Astrocyte (in vitro differentiated cells and primary cell): ENCODE measurements around the gene TRPM4. TPM values are rescaled to one million over a fixed set of nuclear protein-coding genes. Genes with fewer than 3 reads are reported as not detected.

Experiments used
- DNase-seq: peaks from one replicate; pipeline ENCODE4 v3.0.0-alpha.2; 2010; ENCODE audit warnings: low read depth
- FAIRE-seq: peaks from 2 replicates; lab custom pipeline; 2011; peaks lifted over from hg19 to GRCh38; lab: Jason Lieb, UNC
- H2AFZ ChIP-seq: 2 replicates; pipeline ENCODE4 v1.6.0; 2012; ENCODE audit warnings: low read depth, low read length, inconsistent platforms
- H3K27ac ChIP-seq: 2 replicates; pipeline ENCODE4 v1.5.1; 2011; ENCODE audit warnings: low read depth, low read length, inconsistent platforms
- H3K27me3 ChIP-seq: 2 replicates; pipeline ENCODE4 v1.6.0; 2011; ENCODE audit warnings: low read length, inconsistent platforms; ENCODE audit not compliant: insufficient read depth
- H3K36me3 ChIP-seq: 2 replicates; pipeline ENCODE4 v1.5.1; 2011; ENCODE audit warnings: low read length, inconsistent platforms; ENCODE audit not compliant: insufficient read depth
- H3K4me1 ChIP-seq: 2 replicates; pipeline ENCODE4 v1.5.1; 2011; ENCODE audit warnings: low read length, inconsistent platforms; ENCODE audit not compliant: insufficient read depth
- H3K4me2 ChIP-seq: 2 replicates; pipeline ENCODE4 v1.6.0; 2012; ENCODE audit warnings: low read length, inconsistent platforms
- H3K4me3 ChIP-seq: 2 replicates; pipeline ENCODE4 v1.5.1; 2011; ENCODE audit warnings: low read depth, mild to moderate bottlenecking, low read length, inconsistent platforms; ENCODE audit not compliant: insufficient read depth
- H3K79me2 ChIP-seq: 2 replicates; pipeline ENCODE4 v1.6.0; 2012; ENCODE audit warnings: mild to moderate bottlenecking, low read length, inconsistent platforms; ENCODE audit not compliant: insufficient read depth
- H3K9ac ChIP-seq: 2 replicates; pipeline ENCODE4 v1.6.0; 2012; ENCODE audit warnings: mild to moderate bottlenecking, low read length, inconsistent platforms
- H3K9me3 ChIP-seq: 2 replicates; pipeline ENCODE4 v1.5.1; 2012; ENCODE audit warnings: low read depth, mild to moderate bottlenecking, low read length, inconsistent platforms; ENCODE audit not compliant: insufficient read depth
- H4K20me1 ChIP-seq: 2 replicates; pipeline ENCODE4 v1.6.0; 2012; ENCODE audit warnings: low read length, inconsistent platforms; ENCODE audit not compliant: insufficient read depth
- H3K27ac Mint-ChIP-seq: one replicate; pipeline ENCODE4 v1.8.0; 2021; ENCODE audit warnings: mild to moderate bottlenecking, mixed read lengths; ENCODE audit not compliant: unreplicated experiment
- H3K27me3 Mint-ChIP-seq: one replicate; pipeline ENCODE4 v1.8.0; 2021; ENCODE audit warnings: low read depth, mixed read lengths; ENCODE audit not compliant: unreplicated experiment
- H3K36me3 Mint-ChIP-seq: one replicate; pipeline ENCODE4 v1.8.0; 2021; ENCODE audit warnings: low read depth, mixed read lengths; ENCODE audit not compliant: unreplicated experiment
- H3K4me1 Mint-ChIP-seq: one replicate; pipeline ENCODE4 v1.8.0; 2021; ENCODE audit warnings: low read depth, mixed read lengths; ENCODE audit not compliant: unreplicated experiment
- H3K4me3 Mint-ChIP-seq: one replicate; pipeline ENCODE4 v1.8.0; 2021; ENCODE audit warnings: mild to moderate bottlenecking, moderate library complexity, mixed read lengths; ENCODE audit not compliant: unreplicated experiment
- H3K9me3 Mint-ChIP-seq: one replicate; pipeline ENCODE4 v1.8.0; 2021; ENCODE audit warnings: mild to moderate bottlenecking, mixed read lengths; ENCODE audit not compliant: unreplicated experiment
- EZH2 ChIP-seq: IDR thresholded peaks from 2 replicates; pipeline ENCODE4 v1.6.1; 2012; ENCODE audit warnings: mild to moderate bottlenecking, low read length, inconsistent platforms; ENCODE audit not compliant: insufficient read depth
- total RNA-seq: library from RNA; stranded (reverse); gene quantifications from 2 replicates; pipeline ENCODE4 v1.2.1, GENCODE V29; 2021
- TF ChIP-seq, protein P1 (sequence below): IDR thresholded peaks from 2 replicates; pipeline ENCODE4 v1.5.1; 2011; ENCODE audit warnings: low read depth, mild to moderate bottlenecking, inconsistent platforms, low read length, moderate library complexity; ENCODE audit not compliant: insufficient read depth

The TRPM4 gene
- total RNA-seq, 1 donor from 2014 or later, result 26.3 TPM

DNA sequence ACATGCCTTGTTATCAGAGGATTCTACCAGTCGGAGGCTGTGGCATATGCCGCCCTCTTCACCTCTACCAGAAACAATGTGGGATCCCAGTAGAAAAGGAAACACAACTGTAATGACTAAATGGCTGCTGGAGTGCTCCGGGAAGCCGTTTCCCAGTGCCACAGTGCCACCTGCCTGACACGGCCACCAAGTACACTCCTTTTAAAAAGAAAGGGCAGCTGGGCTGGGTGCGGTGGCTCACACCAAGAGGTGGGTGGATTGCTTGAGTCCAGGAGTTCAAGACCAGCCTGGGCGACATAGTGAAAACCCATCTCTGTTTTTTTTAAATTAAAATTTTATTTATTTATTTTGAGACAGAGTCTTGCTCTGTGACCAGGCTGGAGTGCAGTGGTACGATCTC lies 67.3 kb downstream of the TRPM4 start:
- peaks cover 5% of the 10 kb centered on the region for H3K36me3 Mint-ChIP-seq
- DNase-seq (peak; percentile 19), FAIRE-seq (no peak)
- H3K27ac Mint-ChIP-seq, result no peak overlapping the region
- no peaks in the 10 kb centered on the region for H3K36me3 ChIP-seq
- H3K4me3 Mint-ChIP-seq, result no peak overlapping the region
- H3K27me3 ChIP-seq, result no peaks in the 10 kb centered on the region
- no peaks in the 10 kb centered on the region for H4K20me1 ChIP-seq
- no peak overlapping the region for H3K4me2 ChIP-seq
- no peaks in the 10 kb centered on the region for H3K9me3 ChIP-seq
- no peak overlapping the region for H2AFZ ChIP-seq
- TF ChIP-seq, protein P1, sequence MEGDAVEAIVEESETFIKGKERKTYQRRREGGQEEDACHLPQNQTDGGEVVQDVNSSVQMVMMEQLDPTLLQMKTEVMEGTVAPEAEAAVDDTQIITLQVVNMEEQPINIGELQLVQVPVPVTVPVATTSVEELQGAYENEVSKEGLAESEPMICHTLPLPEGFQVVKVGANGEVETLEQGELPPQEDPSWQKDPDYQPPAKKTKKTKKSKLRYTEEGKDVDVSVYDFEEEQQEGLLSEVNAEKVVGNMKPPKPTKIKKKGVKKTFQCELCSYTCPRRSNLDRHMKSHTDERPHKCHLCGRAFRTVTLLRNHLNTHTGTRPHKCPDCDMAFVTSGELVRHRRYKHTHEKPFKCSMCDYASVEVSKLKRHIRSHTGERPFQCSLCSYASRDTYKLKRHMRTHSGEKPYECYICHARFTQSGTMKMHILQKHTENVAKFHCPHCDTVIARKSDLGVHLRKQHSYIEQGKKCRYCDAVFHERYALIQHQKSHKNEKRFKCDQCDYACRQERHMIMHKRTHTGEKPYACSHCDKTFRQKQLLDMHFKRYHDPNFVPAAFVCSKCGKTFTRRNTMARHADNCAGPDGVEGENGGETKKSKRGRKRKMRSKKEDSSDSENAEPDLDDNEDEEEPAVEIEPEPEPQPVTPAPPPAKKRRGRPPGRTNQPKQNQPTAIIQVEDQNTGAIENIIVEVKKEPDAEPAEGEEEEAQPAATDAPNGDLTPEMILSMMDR, result peak; percentile 33
- no peak for TF ChIP-seq EZH2
- no peak overlapping the region for H3K4me3 ChIP-seq
- H3K79me2 ChIP-seq, result no peaks in the 10 kb centered on the region
- no peak overlapping the region for H3K27ac ChIP-seq
- no peaks in the 10 kb centered on the region for H3K4me1 Mint-ChIP-seq
- H3K9me3 Mint-ChIP-seq, result peaks cover 6% of the 10 kb centered on the region
- H3K27me3 Mint-ChIP-seq, result peaks cover 4% of the 10 kb centered on the region
- no peaks in the 10 kb centered on the region for H3K4me1 ChIP-seq
- H3K9ac ChIP-seq, result no peak overlapping the region

DNA sequence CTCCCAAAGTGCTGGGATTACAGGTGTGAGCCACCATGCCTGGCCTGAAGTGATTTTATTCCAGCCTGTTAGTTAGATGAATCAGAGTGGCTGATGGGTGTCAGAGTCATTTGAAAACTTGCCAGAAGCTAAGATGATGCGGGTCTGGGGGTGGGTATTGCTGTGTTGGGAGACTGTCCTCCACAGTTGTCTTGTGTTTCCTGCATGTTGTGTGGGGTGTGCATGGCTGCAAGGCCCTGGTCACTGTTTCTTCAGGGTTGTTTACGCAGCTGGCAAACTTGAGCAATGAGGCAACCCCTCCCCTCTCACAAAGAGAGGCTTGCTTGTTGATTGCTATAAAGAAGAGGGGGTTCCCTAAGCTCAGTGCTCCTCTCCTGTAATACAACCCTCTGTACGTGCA lies 71.8 kb downstream of the TRPM4 start:
- H3K9me3 Mint-ChIP-seq, result peaks cover 6% of the 10 kb centered on the region
- DNase-seq (no peak), FAIRE-seq (no peak)

DNA sequence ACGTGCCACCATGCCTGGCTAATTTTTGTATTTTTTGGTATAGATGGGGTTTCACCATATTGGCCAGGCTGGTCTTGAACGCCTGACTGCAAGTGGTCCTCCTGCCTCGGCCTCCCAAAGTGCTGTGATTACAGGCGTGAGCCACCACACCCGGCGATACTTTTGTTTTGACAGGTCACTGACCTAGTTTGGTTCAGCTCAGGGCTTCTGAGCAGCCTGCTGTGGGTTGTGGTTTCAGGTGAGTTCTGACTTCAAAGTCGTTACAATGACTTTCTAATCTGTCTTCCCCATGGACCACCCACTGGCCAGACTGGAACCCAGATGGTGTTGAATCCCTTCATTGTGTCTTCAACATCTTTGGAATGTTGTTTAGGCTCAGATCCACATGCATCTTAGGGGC lies 73.8 kb downstream of the TRPM4 start:
- no peaks in the 10 kb centered on the region for H3K9me3 ChIP-seq

More for the DNA sequence above, 71.8 kb downstream of the TRPM4 start:
- H3K27me3 Mint-ChIP-seq, result peaks cover 8% of the 10 kb centered on the region
- Histone ChIP-seq H3K4me2 (no peak overlapping the region), H3K36me3 (no peaks in the 10 kb centered on the region), H3K27ac (no peak overlapping the region), H3K27me3 (no peaks in the 10 kb centered on the region), H3K9ac (no peak overlapping the region), H3K4me3 (no peak overlapping the region), H3K79me2 (no peaks in the 10 kb centered on the region), H3K9me3 (no peaks in the 10 kb centered on the region), H4K20me1 (no peaks in the 10 kb centered on the region), H3K4me1 (no peaks in the 10 kb centered on the region), H2AFZ (no peak overlapping the region)
- H3K4me3 Mint-ChIP-seq, result no peak overlapping the region
- H3K27ac Mint-ChIP-seq, result no peak overlapping the region
- no peak for TF ChIP-seq EZH2
- TF ChIP-seq, protein P1, result no peak
- H3K4me1 Mint-ChIP-seq, result peaks cover under 1% of the 10 kb centered on the region
- H3K36me3 Mint-ChIP-seq, result peaks cover 8% of the 10 kb centered on the region

More for the DNA sequence above, 73.8 kb downstream of the TRPM4 start:
- no peak overlapping the region for H3K27ac Mint-ChIP-seq
- no peak overlapping the region for H3K4me3 Mint-ChIP-seq
- no peak for FAIRE-seq
- peaks cover 8% of the 10 kb centered on the region for H3K36me3 Mint-ChIP-seq
- Histone ChIP-seq H3K36me3 (no peaks in the 10 kb centered on the region), H3K4me1 (no peaks in the 10 kb centered on the region), H3K9ac (no peak overlapping the region), H3K4me3 (no peak overlapping the region), H2AFZ (no peak overlapping the region), H3K27ac (no peak overlapping the region), H3K4me2 (no peak overlapping the region), H3K27me3 (no peaks in the 10 kb centered on the region), H4K20me1 (no peaks in the 10 kb centered on the region), H3K79me2 (no peaks in the 10 kb centered on the region)
- no peak for DNase-seq
- H3K4me1 Mint-ChIP-seq, result peaks cover 4% of the 10 kb centered on the region
- H3K9me3 Mint-ChIP-seq, result peaks cover 6% of the 10 kb centered on the region
- no peak for TF ChIP-seq EZH2
- TF ChIP-seq, protein P1, result no peak
- peaks cover 17% of the 10 kb centered on the region for H3K27me3 Mint-ChIP-seq
